Spleen (tissue), 11 donors: Measurements from ENCODE around the gene GPR158. TPM values are rescaled to one million over a fixed set of nuclear protein-coding genes. Genes with fewer than 3 reads are reported as not detected.

Experiments
- DNase-seq: peaks from one replicate; pipeline ENCODE4 v3.0.0-alpha.2; 2020
- H3K27ac ChIP-seq, 8 donors: fragments of 200-600 bp; sonication (generic) in 7 of 8; 1 replicate in 4 of 8; 2 replicates in 4 of 8; pipeline versions ENCODE4 v1.5.0 to v1.8.0; 2016 to 2021; ENCODE audit warnings: inconsistent platforms in 4 of 8, mild to moderate bottlenecking in 4 of 8, moderate library complexity in 1 of 8
- H3K27me3 ChIP-seq, 7 donors: fragments of 200-600 bp; sonication (generic) in 6 of 7; replicated peaks in 1 of 7; 1 replicate in 4 of 7; 2 replicates in 3 of 7; pipeline versions ENCODE4 v1.5.0 to v1.8.0; 2016 to 2021; ENCODE audit warnings: inconsistent platforms in 3 of 7, mild to moderate bottlenecking in 1 of 7
- H3K36me3 ChIP-seq, 6 donors: fragments of 200-600 bp; sonication (generic) in 5 of 6; 1 replicate in 4 of 6; 2 replicates in 2 of 6; pipeline versions ENCODE4 v1.5.0 to v1.8.0; 2016 to 2021; ENCODE audit warnings: inconsistent platforms in 2 of 6
- H3K4me1 ChIP-seq, 6 donors: fragments of 200-600 bp; sonication (generic) in 5 of 6; 1 replicate in 3 of 6; 2 replicates in 3 of 6; pipeline versions ENCODE4 v1.5.0 to v1.8.0; 2016 to 2021; ENCODE audit warnings: inconsistent platforms in 3 of 6
- H3K4me3 ChIP-seq, 8 donors: fragments of 200-600 bp; sonication (generic) in 7 of 8; 1 replicate in 4 of 8; 2 replicates in 4 of 8; pipeline versions ENCODE4 v1.5.0 to v1.8.0; 2016 to 2021; ENCODE audit warnings: inconsistent platforms in 4 of 8, mild to moderate bottlenecking in 4 of 8, moderate library complexity in 2 of 8
- H3K9me3 ChIP-seq, 8 donors: fragments of 200-600 bp; sonication (generic) in 7 of 8; 1 replicate in 4 of 8; 2 replicates in 4 of 8; pipeline versions ENCODE4 v1.5.0 to v1.8.0; 2016 to 2021; ENCODE audit warnings: inconsistent platforms in 4 of 8
- POLR2A ChIP-seq, 3 donors: fragments of 450-650 bp; IDR thresholded peaks; one replicate each; pipeline ENCODE4 v1.5.1; 2017; ENCODE audit warnings: antibody characterized with exemption in 3 of 3, mild to moderate bottlenecking in 1 of 3
- POLR2AphosphoS5 ChIP-seq, 3 donors: sonication (generic); formaldehyde crosslinking; IDR thresholded peaks; one replicate each; pipeline ENCODE4 v1.5.1; 2017; ENCODE audit warnings: antibody characterized with exemption in 3 of 3
- WGBS, 5 donors: extraction: QIAGEN DNeasy Blood & Tissue Kit in 3 of 5; methylation state at CpG; one replicate each; pipeline versions ENCODE4 v1.1.5 to v1.1.7; 2013 to 2018; 5-methylcytosine and 5-hydroxymethylcytosine counted together
- intact Hi-C: fragments of 100-400 bp; cut with DNase I; formaldehyde crosslinking; loops from one replicate; pipeline ENCODE4 v1.15.0; 2023; ENCODE audit warnings: low total_unique reads
- polyA plus RNA-seq, 3 donors: library from polyadenylated mRNA; stranded (reverse); fragments of 200-250 nt; gene quantifications; one replicate each; pipeline ENCODE4 v1.2.1, GENCODE V29; 2013
- total RNA-seq, 7 donors: library from RNA; depleted of rRNA in 3 of 7; stranded (reverse); fragments of >200 nt in 3 of 7; fragmentation: NEBNext Ultra II Directional in 4 of 7; extraction: Animal tissue kit (Norgen Biotek cat#: 25700) in 4 of 7; gene quantifications; one replicate each; pipeline versions ENCODE4 v1.1.0 to v1.2.1, GENCODE V29; 2016 to 2021
- TF ChIP-seq, protein P1 (sequence below), 11 experiments: fragments of 200-600 bp in 7 of 11; fragments of 450-650 bp in 4 of 11; sonication (generic) in 4 of 11; IDR thresholded peaks in 8 of 11; conservative IDR thresholded peaks in 3 of 11; 1 replicate in 7 of 11; 2 replicates in 4 of 11; pipeline versions ENCODE4 v1.4.0 to v1.8.0; 2016 to 2021; ENCODE audit warnings: antibody characterized with exemption in 11 of 11, inconsistent platforms in 4 of 11, mild to moderate bottlenecking in 1 of 11
- donor health status: healthy with polysubstance abuse.
- donor health status: DM: no; HTN: no; CAD: no; lungs with moderate emphysema.
- donor health status: DM: no; HTN: no; CAD: no.
- donor health status: Bipolar disorder and iron deficiency.
- donor health status: healthy.
- donor health status: DM: no; HTN: no; CAD: no.
- donor health status: DM: yes; HTN: yes; CAD: no.

Gene GPR158
- total and polyA plus RNA-seq, 10 donors: 0.03 to 0.79 (median 0.16) TPM

DNA sequence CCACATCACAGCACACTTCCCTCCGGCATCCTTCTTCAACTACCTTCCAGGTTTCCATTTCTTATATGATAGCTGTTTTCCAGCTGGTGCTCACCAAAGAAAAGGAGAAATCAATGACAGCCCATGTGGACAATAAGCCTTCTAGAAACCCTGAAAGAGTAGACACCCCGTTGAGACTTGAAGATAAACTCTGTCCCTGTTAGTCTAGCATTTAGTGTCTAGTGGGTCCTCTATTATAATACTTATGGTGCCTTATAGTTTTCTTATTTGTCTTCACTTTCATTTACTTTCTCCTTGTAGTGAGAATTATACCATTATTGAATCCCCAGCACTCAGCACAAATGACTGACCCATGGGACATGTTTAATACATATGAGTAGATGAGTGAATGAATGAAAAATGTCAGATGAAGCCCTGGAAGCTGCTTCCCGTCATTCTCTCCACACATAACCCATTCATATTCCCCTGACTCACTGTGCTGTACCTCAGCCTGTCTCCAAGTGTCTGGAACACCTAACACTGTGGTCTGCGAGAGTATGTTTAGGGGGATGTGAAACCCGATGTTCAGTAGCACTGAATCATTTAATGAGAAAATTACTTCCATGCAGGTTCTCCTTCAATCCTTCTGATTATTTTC is 377.6 kb downstream of the GPR158 start:
- TF ChIP-seq, protein P1, sequence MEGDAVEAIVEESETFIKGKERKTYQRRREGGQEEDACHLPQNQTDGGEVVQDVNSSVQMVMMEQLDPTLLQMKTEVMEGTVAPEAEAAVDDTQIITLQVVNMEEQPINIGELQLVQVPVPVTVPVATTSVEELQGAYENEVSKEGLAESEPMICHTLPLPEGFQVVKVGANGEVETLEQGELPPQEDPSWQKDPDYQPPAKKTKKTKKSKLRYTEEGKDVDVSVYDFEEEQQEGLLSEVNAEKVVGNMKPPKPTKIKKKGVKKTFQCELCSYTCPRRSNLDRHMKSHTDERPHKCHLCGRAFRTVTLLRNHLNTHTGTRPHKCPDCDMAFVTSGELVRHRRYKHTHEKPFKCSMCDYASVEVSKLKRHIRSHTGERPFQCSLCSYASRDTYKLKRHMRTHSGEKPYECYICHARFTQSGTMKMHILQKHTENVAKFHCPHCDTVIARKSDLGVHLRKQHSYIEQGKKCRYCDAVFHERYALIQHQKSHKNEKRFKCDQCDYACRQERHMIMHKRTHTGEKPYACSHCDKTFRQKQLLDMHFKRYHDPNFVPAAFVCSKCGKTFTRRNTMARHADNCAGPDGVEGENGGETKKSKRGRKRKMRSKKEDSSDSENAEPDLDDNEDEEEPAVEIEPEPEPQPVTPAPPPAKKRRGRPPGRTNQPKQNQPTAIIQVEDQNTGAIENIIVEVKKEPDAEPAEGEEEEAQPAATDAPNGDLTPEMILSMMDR (IDR thresholded peaks at IDR 0.05 in 8 of 11, conservative IDR thresholded peaks at IDR 0.05 in 3 of 11): no peak
- no peak for TF ChIP-seq POLR2AphosphoS5 (IDR thresholded peaks at IDR 0.05)
- no peak for TF ChIP-seq POLR2A (IDR thresholded peaks at IDR 0.05)
- no peak overlapping the region for H3K27ac ChIP-seq
- H3K36me3 ChIP-seq: no peaks in the 10 kb centered on the region
- H3K4me1 ChIP-seq: no peaks in the 10 kb centered on the region
- intact Hi-C loops: no loop called here
- no peaks in the 10 kb centered on the region for H3K9me3 ChIP-seq
- H3K4me3 ChIP-seq: no peak overlapping the region
- DNase-seq: no peak
- H3K27me3 ChIP-seq: no peaks in the 10 kb centered on the region
- 80 to 88% (median 83%) methylated on average over 5 of the region's 5 CpGs for WGBS, 5 donors

DNA sequence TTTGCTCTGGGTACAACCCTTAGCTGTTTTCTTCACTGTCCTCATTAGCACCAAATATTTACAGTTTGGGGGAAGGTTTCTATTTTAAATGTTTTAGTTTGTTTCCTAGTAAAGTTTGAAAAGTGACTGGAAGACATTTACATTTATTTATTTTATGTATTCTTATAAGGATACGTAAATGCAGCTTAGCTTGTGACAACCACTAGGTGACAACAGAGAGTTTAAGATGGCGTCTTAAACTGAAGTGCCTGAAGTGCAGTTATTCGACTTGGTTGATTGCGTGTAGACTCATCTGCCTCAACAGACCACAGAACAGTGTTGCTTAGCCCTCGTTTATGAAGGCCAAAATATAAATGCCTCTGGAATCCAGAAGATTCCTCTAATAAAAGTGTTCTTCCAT is 381.1 kb downstream of the GPR158 start:
- 82 to 90% (median 85%) methylated on average over 5 of the region's 5 CpGs for WGBS, 5 donors
- no peak overlapping the region for H3K27ac ChIP-seq
- H3K9me3 ChIP-seq: no peaks in the 10 kb centered on the region
- TF ChIP-seq POLR2A (IDR thresholded peaks at IDR 0.05) (no peak), POLR2AphosphoS5 (IDR thresholded peaks at IDR 0.05) (no peak)
- TF ChIP-seq, protein P1 (IDR thresholded peaks at IDR 0.05 in 8 of 11, conservative IDR thresholded peaks at IDR 0.05 in 3 of 11): no peak
- no peak overlapping the region for H3K4me3 ChIP-seq
- no peak for DNase-seq
- no peaks in the 10 kb centered on the region for H3K4me1 ChIP-seq
- H3K27me3 ChIP-seq: no peaks in the 10 kb centered on the region
- intact Hi-C loops: no loop called here
- H3K36me3 ChIP-seq: no peaks in the 10 kb centered on the region

GRCh38 chr10:25556457-25556856 is 381.7 kb downstream of the GPR158 start:
- intact Hi-C loops: no loop called here

GRCh38 chr10:25557136-25557535 is 382.3 kb downstream of the GPR158 start:
- no peak for DNase-seq
- no peaks in the 10 kb centered on the region for H3K4me1 ChIP-seq
- H3K27ac ChIP-seq: no peak overlapping the region
- TF ChIP-seq, protein P1 (IDR thresholded peaks at IDR 0.05 in 8 of 11, conservative IDR thresholded peaks at IDR 0.05 in 3 of 11): no peak
- TF ChIP-seq POLR2AphosphoS5 (IDR thresholded peaks at IDR 0.05) (no peak), POLR2A (IDR thresholded peaks at IDR 0.05) (no peak)
- intact Hi-C loops: no loop called here
- H3K36me3 ChIP-seq: no peaks in the 10 kb centered on the region
- no peaks in the 10 kb centered on the region for H3K27me3 ChIP-seq
- H3K9me3 ChIP-seq: no peaks in the 10 kb centered on the region
- 33 to 54% (median 43%) methylated on average over 3 of the region's 3 CpGs for WGBS, 5 donors
- H3K4me3 ChIP-seq: no peak overlapping the region

More at GRCh38 chr10:25556457-25556856, 381.7 kb downstream of the GPR158 start:
- H3K27ac ChIP-seq: no peak overlapping the region
- WGBS, 5 donors: 41 to 66% (median 64%) methylated on average over 5 of the region's 5 CpGs
- TF ChIP-seq POLR2AphosphoS5 (IDR thresholded peaks at IDR 0.05) (no peak), POLR2A (IDR thresholded peaks at IDR 0.05) (no peak)
- TF ChIP-seq, protein P1 (IDR thresholded peaks at IDR 0.05 in 8 of 11, conservative IDR thresholded peaks at IDR 0.05 in 3 of 11): no peak
- no peak for DNase-seq
- H3K27me3 ChIP-seq: no peaks in the 10 kb centered on the region
- no peaks in the 10 kb centered on the region for H3K36me3 ChIP-seq
- no peaks in the 10 kb centered on the region for H3K9me3 ChIP-seq
- H3K4me1 ChIP-seq: no peaks in the 10 kb centered on the region
- H3K4me3 ChIP-seq: no peak overlapping the region
